B cell (primary cell): ENCODE measurements around the gene SLC45A3.

Experiments
- CTCF ChIP-seq: fragments of 200-600 bp; IDR thresholded peaks from one replicate; pipeline ENCODE4 v1.8.0; 2022; ENCODE audit warnings: antibody characterized with exemption, mild to moderate bottlenecking
- EZH2 ChIP-seq: IDR thresholded peaks from 2 replicates; pipeline ENCODE4 v1.6.1; 2012; ENCODE audit warnings: borderline replicate concordance, low read depth, mild to moderate bottlenecking, moderate library complexity, low read length; ENCODE audit not compliant: insufficient read depth, poor library complexity, severe bottlenecking

- TF ChIP-seq EZH2 (no peak), CTCF (no peak)
Measured at GRCh38 chr1:205672395-205672889, 7.9 kb downstream of the SLC45A3 start.
